ENCODE measurements around the gene OAS3.
A peak's percentile ranks its signal among the peaks of the same experiment; 100 is the strongest.

Gene OAS3

DNA sequence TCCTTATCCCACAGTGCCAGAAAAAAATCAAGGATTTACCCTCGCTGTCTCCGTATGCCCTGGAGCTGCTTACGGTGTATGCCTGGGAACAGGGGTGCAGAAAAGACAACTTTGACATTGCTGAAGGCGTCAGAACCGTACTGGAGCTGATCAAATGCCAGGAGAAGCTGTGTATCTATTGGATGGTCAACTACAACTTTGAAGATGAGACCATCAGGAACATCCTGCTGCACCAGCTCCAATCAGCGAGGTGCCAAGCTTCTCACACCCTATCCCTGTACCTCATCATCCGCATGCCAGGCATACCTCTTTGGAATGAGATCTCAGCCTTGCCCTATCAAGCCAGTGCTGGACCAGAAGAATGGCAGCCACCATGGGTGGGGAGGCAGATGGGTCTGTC is 59.2 kb downstream of the OAS3 start:
- no peak for DNase-seq (ENCODE audit: extremely low read depth, low read depth)
- TF ChIP-seq CTCF (IDR thresholded peaks at IDR 0.05; ENCODE audit: low read depth, low read length) = no peak

- no peak for DNase-seq (ENCODE audit: extremely low read depth, low read depth)
- no peak for TF ChIP-seq CTCF (IDR thresholded peaks at IDR 0.05; ENCODE audit: low read depth, low read length)
These were observed 60.9 kb downstream of the OAS3 start for GRCh38 chr12:112998987-112999767.

DNA sequence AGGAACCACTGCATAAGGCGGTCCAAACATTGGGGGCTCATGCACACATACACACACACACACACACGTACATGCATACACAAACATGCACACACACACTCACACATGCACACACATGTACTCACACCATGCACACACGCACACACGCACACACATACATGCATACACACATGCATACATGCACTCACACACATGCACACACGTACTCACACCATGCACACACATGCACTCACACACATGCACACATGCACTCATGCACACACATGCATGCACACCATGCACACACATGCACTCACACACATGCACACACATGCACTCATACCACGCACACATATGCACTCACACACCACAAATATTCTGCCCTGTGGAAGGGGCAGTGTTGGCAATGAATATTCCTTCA is 62.2 kb downstream of the OAS3 start:
- TF ChIP-seq CTCF (IDR thresholded peaks at IDR 0.05; ENCODE audit: low read depth, low read length) = no peak
- no peak for DNase-seq (ENCODE audit: extremely low read depth, low read depth)

DNA sequence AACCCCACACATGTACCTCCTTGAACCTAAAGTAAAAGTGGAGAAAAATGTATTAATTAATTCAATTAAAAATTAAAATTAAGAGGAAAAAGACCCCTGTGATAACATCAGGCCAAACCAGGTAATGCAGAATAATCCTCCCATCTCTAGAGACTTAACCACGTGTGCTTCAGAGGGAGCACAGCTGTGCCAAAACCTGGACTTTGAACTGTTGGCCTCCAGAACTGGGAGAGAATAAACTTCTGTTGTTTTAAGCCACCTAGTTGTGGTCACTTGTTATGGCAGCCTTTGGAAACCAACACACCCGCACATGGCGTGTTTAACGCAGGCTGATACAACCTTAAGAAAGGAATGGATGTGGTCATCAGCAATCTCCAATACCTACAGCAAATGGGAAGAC is 63.9 kb downstream of the OAS3 start:
- no peak for DNase-seq (ENCODE audit: extremely low read depth, low read depth)

GRCh38 chr12:113002676-113003075 is 64.4 kb downstream of the OAS3 start:
- TF ChIP-seq CTCF (IDR thresholded peaks at IDR 0.05; ENCODE audit: low read depth, low read length) = no peak

More for the DNA sequence above, 63.9 kb downstream of the OAS3 start:
- TF ChIP-seq CTCF (IDR thresholded peaks at IDR 0.05; ENCODE audit: low read depth, low read length) = no peak

GRCh38 chr12:113003636-113004035 is 65.4 kb downstream of the OAS3 start:
- TF ChIP-seq CTCF (IDR thresholded peaks at IDR 0.05; ENCODE audit: low read depth, low read length) = no peak
- no peak for DNase-seq (ENCODE audit: extremely low read depth, low read depth)

More at GRCh38 chr12:113002676-113003075, 64.4 kb downstream of the OAS3 start:
- DNase-seq (ENCODE audit: extremely low read depth, low read depth) = no peak

DNA sequence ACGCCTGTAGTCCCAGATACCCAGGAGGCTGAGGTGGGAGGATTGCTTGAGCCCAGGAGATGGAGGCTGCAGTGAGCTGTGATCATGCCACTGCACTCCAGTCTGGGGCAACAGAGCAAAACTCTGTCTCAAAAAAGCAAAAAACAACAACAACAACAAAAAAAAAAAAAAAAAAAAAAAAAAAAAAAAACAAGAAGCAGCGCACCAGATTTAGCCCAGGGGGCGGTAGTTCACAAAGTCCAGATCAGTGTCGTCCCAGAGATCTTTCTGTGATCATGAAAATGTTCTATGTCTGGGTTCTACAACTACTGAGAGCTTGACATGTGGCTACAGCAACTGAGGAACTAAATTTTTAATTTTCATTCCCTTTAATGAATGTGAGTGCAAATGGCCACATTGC is 67.5 kb downstream of the OAS3 start:
- peak; percentile 8 for TF ChIP-seq CTCF (IDR thresholded peaks at IDR 0.05; ENCODE audit: low read depth, low read length)
- no peak for DNase-seq (ENCODE audit: extremely low read depth, low read depth)

All from AG09319 (cell line).